ENCODE data around the gene RGS8. TPM values are rescaled to one million over a fixed set of nuclear protein-coding genes. Genes with fewer than 3 reads are reported as not detected.

Gene RGS8
- total RNA-seq, 1 experiment from 2014 or later: not detected

GRCh38 chr1:182721525-182721924 lies 37.1 kb upstream of the RGS8 start:
- DNase-seq (ENCODE audit: low read depth, low spot score) (no peak), ATAC-seq (no peak)
- no peak overlapping the region for H3K4me3 ChIP-seq (ENCODE audit: low read depth in 2 of 2, low read length in 2 of 2)
- H3K9me3 ChIP-seq (ENCODE audit: control insufficient read depth, insufficient read depth, low read depth, low read length): no peaks in the 10 kb centered on the region
- no peaks in the 10 kb centered on the region for H3K4me1 ChIP-seq (ENCODE audit: control insufficient read depth, insufficient read depth, low read length)
- in situ Hi-C loops (cut with HindIII; ENCODE audit: low pct_unique_long_range_greater_than_20kb, low sequenced_read_pairs) (no loop called here), intact Hi-C loops (cut with micrococcal nuclease; ENCODE audit: unreplicated experiment) (no loop called here)
- H3K36me3 ChIP-seq (ENCODE audit: control insufficient read depth, insufficient read depth, low read length): no peaks in the 10 kb centered on the region
- CTCF ChIA-PET: no interaction called here
- H3K27me3 ChIP-seq (ENCODE audit: control insufficient read depth, insufficient read depth, low read length): no peaks in the 10 kb centered on the region; the same call in 1 of the 2 replicates
- TF ChIP-seq, protein P1, sequence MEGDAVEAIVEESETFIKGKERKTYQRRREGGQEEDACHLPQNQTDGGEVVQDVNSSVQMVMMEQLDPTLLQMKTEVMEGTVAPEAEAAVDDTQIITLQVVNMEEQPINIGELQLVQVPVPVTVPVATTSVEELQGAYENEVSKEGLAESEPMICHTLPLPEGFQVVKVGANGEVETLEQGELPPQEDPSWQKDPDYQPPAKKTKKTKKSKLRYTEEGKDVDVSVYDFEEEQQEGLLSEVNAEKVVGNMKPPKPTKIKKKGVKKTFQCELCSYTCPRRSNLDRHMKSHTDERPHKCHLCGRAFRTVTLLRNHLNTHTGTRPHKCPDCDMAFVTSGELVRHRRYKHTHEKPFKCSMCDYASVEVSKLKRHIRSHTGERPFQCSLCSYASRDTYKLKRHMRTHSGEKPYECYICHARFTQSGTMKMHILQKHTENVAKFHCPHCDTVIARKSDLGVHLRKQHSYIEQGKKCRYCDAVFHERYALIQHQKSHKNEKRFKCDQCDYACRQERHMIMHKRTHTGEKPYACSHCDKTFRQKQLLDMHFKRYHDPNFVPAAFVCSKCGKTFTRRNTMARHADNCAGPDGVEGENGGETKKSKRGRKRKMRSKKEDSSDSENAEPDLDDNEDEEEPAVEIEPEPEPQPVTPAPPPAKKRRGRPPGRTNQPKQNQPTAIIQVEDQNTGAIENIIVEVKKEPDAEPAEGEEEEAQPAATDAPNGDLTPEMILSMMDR (IDR thresholded peaks at IDR 0.05): no peak
- TF ChIP-seq POLR2AphosphoS5 (IDR thresholded peaks at IDR 0.05; ENCODE audit: low read depth, low read length) (no peak), TCF7L2 (IDR thresholded peaks at IDR 0.05; ENCODE audit: low read depth, low read length) (no peak), SIN3A (IDR thresholded peaks at IDR 0.05; ENCODE audit: borderline replicate concordance, insufficient read depth, low read depth, low read length) (no peak)
- TF ChIP-seq, protein P2, sequence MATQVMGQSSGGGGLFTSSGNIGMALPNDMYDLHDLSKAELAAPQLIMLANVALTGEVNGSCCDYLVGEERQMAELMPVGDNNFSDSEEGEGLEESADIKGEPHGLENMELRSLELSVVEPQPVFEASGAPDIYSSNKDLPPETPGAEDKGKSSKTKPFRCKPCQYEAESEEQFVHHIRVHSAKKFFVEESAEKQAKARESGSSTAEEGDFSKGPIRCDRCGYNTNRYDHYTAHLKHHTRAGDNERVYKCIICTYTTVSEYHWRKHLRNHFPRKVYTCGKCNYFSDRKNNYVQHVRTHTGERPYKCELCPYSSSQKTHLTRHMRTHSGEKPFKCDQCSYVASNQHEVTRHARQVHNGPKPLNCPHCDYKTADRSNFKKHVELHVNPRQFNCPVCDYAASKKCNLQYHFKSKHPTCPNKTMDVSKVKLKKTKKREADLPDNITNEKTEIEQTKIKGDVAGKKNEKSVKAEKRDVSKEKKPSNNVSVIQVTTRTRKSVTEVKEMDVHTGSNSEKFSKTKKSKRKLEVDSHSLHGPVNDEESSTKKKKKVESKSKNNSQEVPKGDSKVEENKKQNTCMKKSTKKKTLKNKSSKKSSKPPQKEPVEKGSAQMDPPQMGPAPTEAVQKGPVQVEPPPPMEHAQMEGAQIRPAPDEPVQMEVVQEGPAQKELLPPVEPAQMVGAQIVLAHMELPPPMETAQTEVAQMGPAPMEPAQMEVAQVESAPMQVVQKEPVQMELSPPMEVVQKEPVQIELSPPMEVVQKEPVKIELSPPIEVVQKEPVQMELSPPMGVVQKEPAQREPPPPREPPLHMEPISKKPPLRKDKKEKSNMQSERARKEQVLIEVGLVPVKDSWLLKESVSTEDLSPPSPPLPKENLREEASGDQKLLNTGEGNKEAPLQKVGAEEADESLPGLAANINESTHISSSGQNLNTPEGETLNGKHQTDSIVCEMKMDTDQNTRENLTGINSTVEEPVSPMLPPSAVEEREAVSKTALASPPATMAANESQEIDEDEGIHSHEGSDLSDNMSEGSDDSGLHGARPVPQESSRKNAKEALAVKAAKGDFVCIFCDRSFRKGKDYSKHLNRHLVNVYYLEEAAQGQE (IDR thresholded peaks at IDR 0.05; ENCODE audit: insufficient read depth in 1 of 2, low read depth in 2 of 2, low read length in 1 of 2): no peak
- no TSS peak for BruUV-seq (replicated peaks)
- no peak overlapping the region for H3K27ac ChIP-seq (ENCODE audit: low read length)
- POLR2A ChIA-PET: interaction anchor here (0.6 kb wide), 1 partner anchor 146 kb away, joined by 3 read pairs; no protein-coding TSS in a partner anchor

- in situ Hi-C loops (cut with HindIII; ENCODE audit: low pct_unique_long_range_greater_than_20kb, low sequenced_read_pairs): no loop called here
- ChIA-PET POLR2A (no interaction called here), CTCF (no interaction called here)
Measured at GRCh38 chr1:182720463-182720862, 36.1 kb upstream of the RGS8 start.

More at GRCh38 chr1:182720463-182720862, 36.1 kb upstream of the RGS8 start:
- TF ChIP-seq SIN3A (IDR thresholded peaks at IDR 0.05; ENCODE audit: borderline replicate concordance, insufficient read depth, low read depth, low read length) (no peak), TCF7L2 (IDR thresholded peaks at IDR 0.05; ENCODE audit: low read depth, low read length) (no peak), POLR2AphosphoS5 (IDR thresholded peaks at IDR 0.05; ENCODE audit: low read depth, low read length) (no peak)
- TF ChIP-seq, protein P1 (IDR thresholded peaks at IDR 0.05): no peak
- TF ChIP-seq, protein P2 (IDR thresholded peaks at IDR 0.05; ENCODE audit: insufficient read depth in 1 of 2, low read depth in 2 of 2, low read length in 1 of 2): no peak
- intact Hi-C loops (cut with micrococcal nuclease; ENCODE audit: unreplicated experiment): no loop called here
- no peak for DNase-seq (ENCODE audit: low read depth, low spot score)
- Histone ChIP-seq H3K9me3 (ENCODE audit: control insufficient read depth, insufficient read depth, low read depth, low read length) (no peaks in the 10 kb centered on the region), H3K4me1 (ENCODE audit: control insufficient read depth, insufficient read depth, low read length) (no peaks in the 10 kb centered on the region), H3K36me3 (ENCODE audit: control insufficient read depth, insufficient read depth, low read length) (no peaks in the 10 kb centered on the region), H3K4me3 (ENCODE audit: low read depth in 2 of 2, low read length in 2 of 2) (no peak overlapping the region), H3K27ac (ENCODE audit: low read length) (no peak overlapping the region), H3K27me3 (ENCODE audit: control insufficient read depth, insufficient read depth, low read length) (no peaks in the 10 kb centered on the region; the same call in 1 of the 2 replicates)
- ATAC-seq: no peak
- BruUV-seq (replicated peaks): no TSS peak
